Pancreas (tissue), 10 donors: ENCODE measurements around the gene LCT. TPM values are rescaled to one million over a fixed set of nuclear protein-coding genes. Genes with fewer than 3 reads are reported as not detected.

Experiments
- ATAC-seq, 4 donors: fragments of 200-7000 bp; cut with Tn5 transposase; one replicate each; pipeline versions ENCODE4 v1.8.0 to v1.9.1; 2020; ENCODE audit warnings: mild to moderate bottlenecking in 4 of 4, moderate library complexity in 4 of 4
- DNase-seq, 6 donors: peaks; one replicate each; pipeline ENCODE4 v3.0.0-alpha.2; 2020
- FAIRE-seq: peaks from 2 replicates; lab custom pipeline; 2012; peaks lifted over from hg19 to GRCh38; lab: Jason Lieb, UNC
- H3K27ac ChIP-seq, 4 donors: fragments of 200-600 bp; sonication (generic); 1 replicate in 3 of 4; 2 replicates in 1 of 4; pipeline versions ENCODE4 v1.5.0 to v1.8.0; 2020
- H3K27me3 ChIP-seq, 4 donors: fragments of 200-600 bp; one replicate each; pipeline ENCODE4 v1.8.0; 2021
- H3K36me3 ChIP-seq, 3 donors: fragments of 200-600 bp; sonication (generic) in 1 of 3; one replicate each; pipeline versions ENCODE4 v1.5.0 to v1.8.0; 2020 to 2021
- H3K4me1 ChIP-seq, 3 donors: fragments of 200-600 bp; one replicate each; pipeline ENCODE4 v1.8.0; 2021
- H3K4me3 ChIP-seq, 4 donors: fragments of 200-600 bp; sonication (generic) in 2 of 4; one replicate each; pipeline versions ENCODE4 v1.5.0 to v1.8.0; 2020 to 2021
- H3K9me3 ChIP-seq, 4 donors: fragments of 200-600 bp; one replicate each; pipeline ENCODE4 v1.8.0; 2021
- WGBS, 2 donors: extraction: QIAGEN DNeasy Blood & Tissue Kit; methylation state at CpG; one replicate each; pipeline ENCODE4 v1.1.7; 2013; 5-methylcytosine and 5-hydroxymethylcytosine counted together
- intact Hi-C, 3 donors: fragments of 100-400 bp; cut with DNase I; formaldehyde crosslinking; loops; one replicate each; pipeline versions ENCODE4 v1.11.1 to v1.14.2; 2022
- polyA plus RNA-seq, 2 donors: library from polyadenylated mRNA; stranded (reverse); fragments of 200-250 nt; gene quantifications; one replicate each; pipeline ENCODE4 v1.2.3, GENCODE V29; 2013
- total RNA-seq, 6 donors: library from RNA; stranded (reverse); fragmentation: NEBNext Ultra II Directional in 4 of 6; extraction: Animal tissue kit (Norgen Biotek cat#: 25700) in 4 of 6; gene quantifications; one replicate each; pipeline versions ENCODE4 v1.2.1 to v1.2.4, GENCODE V29; 2021 to 2023
- TF ChIP-seq, protein P1 (sequence below), 4 donors: fragments of 200-600 bp; sonication (generic) in 3 of 4; IDR thresholded peaks; one replicate each; pipeline versions ENCODE4 v1.5.0 to v1.8.0; 2021; ENCODE audit warnings: antibody characterized with exemption in 4 of 4
- donor health status: healthy with polysubstance abuse.
- donor health status: DM: no; HTN: no; CAD: no; lungs with moderate emphysema.
- donor health status: DM: no; HTN: no; CAD: no.
- donor health status: control.
- donor health status: control.
- donor health status: Bipolar disorder and iron deficiency.
- donor health status: DM: yes; HTN: yes; CAD: no.
- donor health status: DM: no; HTN: no; CAD: no.
- donor health status: DM: no; HTN: no; CAD: no.
- donor health status: DM: yes; HTN: yes; CAD: no.

The LCT gene
- total and polyA plus RNA-seq, 8 donors: under 0.01 to 0.06 TPM; not detected in 6

DNA sequence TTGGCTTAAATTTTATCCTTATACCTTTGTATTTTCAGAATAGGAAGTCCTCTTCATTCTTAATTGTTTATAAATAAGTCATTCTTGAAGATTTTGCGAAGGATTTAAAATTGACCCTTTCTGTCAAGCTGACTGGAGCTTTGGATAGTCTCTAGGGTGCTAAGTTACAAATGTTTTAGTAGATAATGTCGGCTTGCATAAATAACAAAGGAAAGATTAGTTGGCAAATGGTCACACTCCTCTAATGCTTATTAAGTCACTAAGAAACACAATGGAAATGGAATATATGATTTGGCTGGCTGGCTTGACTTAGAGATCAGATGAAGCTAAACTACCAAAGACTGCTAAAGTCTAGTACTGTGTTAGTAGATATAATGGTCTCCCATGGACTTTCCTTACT lies 54.8 kb downstream of the LCT start:
- Histone ChIP-seq H3K27ac (no peak overlapping the region), H3K4me3 (no peak overlapping the region), H3K4me1 (no peaks in the 10 kb centered on the region), H3K27me3 (no peaks in the 10 kb centered on the region), H3K9me3 (no peaks in the 10 kb centered on the region), H3K36me3 (peaks cover 10 to 65% (median 29%) of the 10 kb centered on the region in 3 donors)
- FAIRE-seq: no peak
- no peak for DNase-seq
- TF ChIP-seq, protein P1, sequence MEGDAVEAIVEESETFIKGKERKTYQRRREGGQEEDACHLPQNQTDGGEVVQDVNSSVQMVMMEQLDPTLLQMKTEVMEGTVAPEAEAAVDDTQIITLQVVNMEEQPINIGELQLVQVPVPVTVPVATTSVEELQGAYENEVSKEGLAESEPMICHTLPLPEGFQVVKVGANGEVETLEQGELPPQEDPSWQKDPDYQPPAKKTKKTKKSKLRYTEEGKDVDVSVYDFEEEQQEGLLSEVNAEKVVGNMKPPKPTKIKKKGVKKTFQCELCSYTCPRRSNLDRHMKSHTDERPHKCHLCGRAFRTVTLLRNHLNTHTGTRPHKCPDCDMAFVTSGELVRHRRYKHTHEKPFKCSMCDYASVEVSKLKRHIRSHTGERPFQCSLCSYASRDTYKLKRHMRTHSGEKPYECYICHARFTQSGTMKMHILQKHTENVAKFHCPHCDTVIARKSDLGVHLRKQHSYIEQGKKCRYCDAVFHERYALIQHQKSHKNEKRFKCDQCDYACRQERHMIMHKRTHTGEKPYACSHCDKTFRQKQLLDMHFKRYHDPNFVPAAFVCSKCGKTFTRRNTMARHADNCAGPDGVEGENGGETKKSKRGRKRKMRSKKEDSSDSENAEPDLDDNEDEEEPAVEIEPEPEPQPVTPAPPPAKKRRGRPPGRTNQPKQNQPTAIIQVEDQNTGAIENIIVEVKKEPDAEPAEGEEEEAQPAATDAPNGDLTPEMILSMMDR (IDR thresholded peaks at IDR 0.05): no peak
- ATAC-seq: no peak
- intact Hi-C loops: no loop called here
- WGBS, 2 donors: 75 to 80% methylated on average over 2 of the region's 2 CpGs

DNA sequence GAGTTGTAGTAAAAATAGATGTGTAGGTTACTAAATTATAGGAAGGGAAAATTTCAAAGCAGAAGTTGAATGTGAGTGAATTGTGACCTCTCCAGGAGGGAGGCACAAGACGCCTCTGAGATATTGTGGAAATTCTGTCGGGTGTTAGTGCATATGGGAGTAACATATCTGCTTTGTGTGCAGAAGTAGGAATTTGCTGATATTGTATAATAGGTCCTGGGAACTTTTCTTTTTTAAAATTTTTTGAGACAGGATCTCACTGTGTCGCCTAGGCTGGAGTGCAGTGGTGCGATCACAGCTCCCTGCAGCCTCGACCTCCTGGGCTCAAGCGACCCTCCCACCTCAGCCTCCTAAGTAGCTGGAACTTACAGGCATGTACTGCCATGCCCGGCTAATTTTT lies 60.6 kb downstream of the LCT start:
- Histone ChIP-seq H3K27me3 (no peaks in the 10 kb centered on the region), H3K4me1 (no peaks in the 10 kb centered on the region), H3K9me3 (no peaks in the 10 kb centered on the region), H3K4me3 (no peak overlapping the region), H3K36me3 (peaks cover 5 to 87% (median 43%) of the 10 kb centered on the region in 3 donors), H3K27ac (no peak overlapping the region)
- ATAC-seq: no peak
- no peak for FAIRE-seq
- no peak for DNase-seq
- TF ChIP-seq, protein P1 (IDR thresholded peaks at IDR 0.05): no peak
- intact Hi-C loops: no loop called here
- WGBS, 2 donors: 97 to 99% methylated on average over 7 of the region's 7 CpGs

DNA sequence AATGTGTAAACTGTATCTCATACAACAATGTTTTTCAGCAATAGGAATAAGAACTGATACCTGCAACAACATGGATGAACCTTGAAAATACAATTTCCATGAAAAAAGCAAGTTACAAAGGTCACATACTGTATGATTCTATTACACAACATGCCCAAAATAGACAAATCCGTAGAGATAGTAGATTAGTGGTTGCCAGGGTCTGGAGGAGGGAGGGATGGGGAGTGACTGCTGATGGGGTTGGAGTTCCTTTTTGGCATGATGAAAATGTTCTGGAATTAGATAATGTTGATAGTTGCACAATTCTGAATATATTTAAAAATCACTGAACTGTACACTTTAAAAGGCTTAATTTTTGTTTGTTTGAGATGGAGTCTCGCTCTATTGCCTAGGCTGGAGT lies 61.6 kb downstream of the LCT start:
- Histone ChIP-seq H3K27ac (no peak overlapping the region), H3K4me3 (no peak overlapping the region), H3K36me3 (peaks cover 5 to 87% (median 42%) of the 10 kb centered on the region in 3 donors), H3K4me1 (no peaks in the 10 kb centered on the region), H3K27me3 (no peaks in the 10 kb centered on the region), H3K9me3 (no peaks in the 10 kb centered on the region)
- peak in 2 of 4 donors; percentile 37 to 52 for ATAC-seq
- FAIRE-seq: no peak
- WGBS, 2 donors: 46 to 49% methylated on average over 2 of the region's 2 CpGs
- DNase-seq: no peak
- TF ChIP-seq, protein P1 (IDR thresholded peaks at IDR 0.05): no peak
- intact Hi-C loops: no loop called here

DNA sequence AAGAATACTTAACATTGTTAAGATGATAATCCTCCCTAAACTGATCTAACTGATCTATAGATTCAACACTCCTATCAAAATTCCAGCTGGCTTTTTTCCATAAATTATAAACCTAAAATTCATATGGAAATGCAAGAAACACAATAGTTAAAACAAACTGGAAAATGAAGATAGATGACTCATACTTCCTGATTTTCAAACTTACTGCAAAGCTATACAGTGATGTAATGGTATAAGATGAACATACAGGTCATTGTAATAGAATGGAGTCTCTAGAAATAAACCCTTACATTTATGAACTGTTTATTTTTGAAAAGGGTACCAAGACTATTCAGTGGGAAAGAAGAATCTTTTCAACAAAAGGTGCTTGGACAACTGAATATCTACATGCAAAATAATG lies 63.1 kb downstream of the LCT start:
- ATAC-seq: no peak
- H3K36me3 ChIP-seq: peaks cover 4 to 87% (median 43%) of the 10 kb centered on the region in 3 donors
- H3K27ac ChIP-seq: no peak overlapping the region
- TF ChIP-seq, protein P1 (IDR thresholded peaks at IDR 0.05): no peak
- no peaks in the 10 kb centered on the region for H3K9me3 ChIP-seq
- H3K27me3 ChIP-seq: no peaks in the 10 kb centered on the region
- no peak overlapping the region for H3K4me3 ChIP-seq
- H3K4me1 ChIP-seq: peaks cover 0 to 4% (median 0%) of the 10 kb centered on the region in 3 donors
- FAIRE-seq: no peak
- intact Hi-C loops: no loop called here
- DNase-seq: no peak

DNA sequence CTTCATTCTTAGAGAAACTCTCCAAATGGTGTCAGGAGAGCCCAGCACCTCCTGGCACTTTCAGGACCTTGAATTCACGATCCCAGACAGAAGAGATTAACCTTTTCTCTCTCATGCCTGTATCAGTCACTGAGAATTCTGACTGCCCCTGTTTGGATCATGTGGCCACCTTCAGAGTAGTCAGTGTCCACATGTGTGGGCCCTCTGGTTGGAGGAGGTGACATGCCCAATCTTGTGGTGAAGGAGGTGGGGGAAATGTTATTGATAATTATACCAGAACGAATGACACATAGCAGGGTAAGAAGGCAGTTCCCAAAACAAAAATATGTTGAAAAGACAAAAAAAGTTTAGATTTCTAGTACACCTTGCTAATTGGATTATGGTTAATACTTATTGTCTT lies 63.7 kb downstream of the LCT start:
- H3K27ac ChIP-seq: no peak overlapping the region
- H3K9me3 ChIP-seq: no peaks in the 10 kb centered on the region
- WGBS, 2 donors: 79 to 87% methylated on average over 2 of the region's 2 CpGs
- ATAC-seq (no peak), FAIRE-seq (no peak), DNase-seq (no peak)
- intact Hi-C loops: no loop called here
- H3K27me3 ChIP-seq: no peaks in the 10 kb centered on the region
- H3K4me3 ChIP-seq: no peak overlapping the region
- H3K36me3 ChIP-seq: peaks cover 4 to 87% (median 39%) of the 10 kb centered on the region in 3 donors
- peaks cover 0 to 4% (median 0%) of the 10 kb centered on the region in 3 donors for H3K4me1 ChIP-seq
- TF ChIP-seq, protein P1 (IDR thresholded peaks at IDR 0.05): no peak
